ENCODE data around the gene TMC1.

TMC1 gene

DNA sequence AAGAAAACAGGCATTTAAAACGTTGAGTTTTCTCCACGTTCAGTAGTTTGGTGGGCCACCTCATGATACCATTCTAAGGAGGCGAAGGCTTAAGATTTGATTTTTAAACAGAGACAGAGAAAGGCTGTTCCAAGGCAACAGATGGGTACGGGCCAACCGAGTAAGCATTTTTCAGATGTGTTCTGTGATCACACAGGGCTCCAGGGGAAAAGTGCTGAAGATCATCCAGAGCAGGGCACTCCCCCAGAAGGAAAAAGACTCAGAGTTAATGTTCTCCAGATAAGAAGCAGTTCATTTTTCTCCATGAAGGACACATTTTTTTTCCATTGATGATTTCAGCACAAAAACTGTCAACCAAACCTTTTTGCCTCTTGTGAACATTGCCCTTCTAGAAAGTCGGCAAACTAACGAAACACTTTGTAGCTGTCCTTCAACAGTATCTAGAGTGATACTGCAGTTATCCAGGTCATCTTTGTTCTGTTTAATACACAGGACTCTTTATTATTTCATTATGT lies 292.7 kb downstream of the TMC1 start:
- ATAC-seq (ENCODE audit: insufficient read depth, low read depth), result no peak
- H2AFZ ChIP-seq (ENCODE audit: low read depth, low read length), result no peak overlapping the region

GRCh38 chr9:72816666-72817065 lies 295.3 kb downstream of the TMC1 start:
- Histone ChIP-seq H3K27me3 (ENCODE audit: insufficient read depth, low read length, poor library complexity) (peaks cover 8% of the 10 kb centered on the region), H3K4me2 (ENCODE audit: insufficient read depth, low read length) (no peak overlapping the region), H3K4me3 (ENCODE audit: low read depth in 1 of 2, low read length in 2 of 2) (no peak overlapping the region), H3K4me1 (ENCODE audit: insufficient read depth, low read length) (no peaks in the 10 kb centered on the region), H3K9ac (ENCODE audit: low read depth, low read length) (no peak overlapping the region), H3K9me3 (ENCODE audit: insufficient read depth, low read length, severe bottlenecking) (no peaks in the 10 kb centered on the region), H4K20me1 (ENCODE audit: insufficient read depth, low read length) (no peaks in the 10 kb centered on the region), H3K36me3 (ENCODE audit: insufficient read depth, low read length) (no peaks in the 10 kb centered on the region), H3K27ac (ENCODE audit: low read length) (no peak overlapping the region), H3K79me2 (ENCODE audit: insufficient read depth, low read length) (no peaks in the 10 kb centered on the region), H2AFZ (ENCODE audit: low read depth, low read length) (no peak overlapping the region)
- TF ChIP-seq EZH2 (IDR thresholded peaks at IDR 0.05; ENCODE audit: borderline replicate concordance, low read depth, low read length, severe bottlenecking), result no peak
- TF ChIP-seq, protein P1, sequence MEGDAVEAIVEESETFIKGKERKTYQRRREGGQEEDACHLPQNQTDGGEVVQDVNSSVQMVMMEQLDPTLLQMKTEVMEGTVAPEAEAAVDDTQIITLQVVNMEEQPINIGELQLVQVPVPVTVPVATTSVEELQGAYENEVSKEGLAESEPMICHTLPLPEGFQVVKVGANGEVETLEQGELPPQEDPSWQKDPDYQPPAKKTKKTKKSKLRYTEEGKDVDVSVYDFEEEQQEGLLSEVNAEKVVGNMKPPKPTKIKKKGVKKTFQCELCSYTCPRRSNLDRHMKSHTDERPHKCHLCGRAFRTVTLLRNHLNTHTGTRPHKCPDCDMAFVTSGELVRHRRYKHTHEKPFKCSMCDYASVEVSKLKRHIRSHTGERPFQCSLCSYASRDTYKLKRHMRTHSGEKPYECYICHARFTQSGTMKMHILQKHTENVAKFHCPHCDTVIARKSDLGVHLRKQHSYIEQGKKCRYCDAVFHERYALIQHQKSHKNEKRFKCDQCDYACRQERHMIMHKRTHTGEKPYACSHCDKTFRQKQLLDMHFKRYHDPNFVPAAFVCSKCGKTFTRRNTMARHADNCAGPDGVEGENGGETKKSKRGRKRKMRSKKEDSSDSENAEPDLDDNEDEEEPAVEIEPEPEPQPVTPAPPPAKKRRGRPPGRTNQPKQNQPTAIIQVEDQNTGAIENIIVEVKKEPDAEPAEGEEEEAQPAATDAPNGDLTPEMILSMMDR (IDR thresholded peaks at IDR 0.05; ENCODE audit: borderline replicate concordance, extremely low read depth, low read length, poor library complexity, severe bottlenecking), result no peak
- ATAC-seq (ENCODE audit: insufficient read depth, low read depth), result no peak
- DNase-seq, result no peak

More for the DNA sequence above, 292.7 kb downstream of the TMC1 start:
- H3K4me3 ChIP-seq (ENCODE audit: low read depth in 1 of 2, low read length in 2 of 2), result no peak overlapping the region
- no peaks in the 10 kb centered on the region for H3K36me3 ChIP-seq (ENCODE audit: insufficient read depth, low read length)
- no peaks in the 10 kb centered on the region for H4K20me1 ChIP-seq (ENCODE audit: insufficient read depth, low read length)
- peaks cover 8% of the 10 kb centered on the region for H3K27me3 ChIP-seq (ENCODE audit: insufficient read depth, low read length, poor library complexity)
- H3K79me2 ChIP-seq (ENCODE audit: insufficient read depth, low read length), result no peaks in the 10 kb centered on the region
- no peak overlapping the region for H3K27ac ChIP-seq (ENCODE audit: low read length)
- TF ChIP-seq EZH2 (IDR thresholded peaks at IDR 0.05; ENCODE audit: borderline replicate concordance, low read depth, low read length, severe bottlenecking), result no peak
- TF ChIP-seq, protein P1 (IDR thresholded peaks at IDR 0.05; ENCODE audit: borderline replicate concordance, extremely low read depth, low read length, poor library complexity, severe bottlenecking), result no peak
- no peak overlapping the region for H3K4me2 ChIP-seq (ENCODE audit: insufficient read depth, low read length)
- no peak for DNase-seq
- no peak overlapping the region for H3K9ac ChIP-seq (ENCODE audit: low read depth, low read length)
- H3K9me3 ChIP-seq (ENCODE audit: insufficient read depth, low read length, severe bottlenecking), result no peaks in the 10 kb centered on the region
- no peaks in the 10 kb centered on the region for H3K4me1 ChIP-seq (ENCODE audit: insufficient read depth, low read length)

DNA sequence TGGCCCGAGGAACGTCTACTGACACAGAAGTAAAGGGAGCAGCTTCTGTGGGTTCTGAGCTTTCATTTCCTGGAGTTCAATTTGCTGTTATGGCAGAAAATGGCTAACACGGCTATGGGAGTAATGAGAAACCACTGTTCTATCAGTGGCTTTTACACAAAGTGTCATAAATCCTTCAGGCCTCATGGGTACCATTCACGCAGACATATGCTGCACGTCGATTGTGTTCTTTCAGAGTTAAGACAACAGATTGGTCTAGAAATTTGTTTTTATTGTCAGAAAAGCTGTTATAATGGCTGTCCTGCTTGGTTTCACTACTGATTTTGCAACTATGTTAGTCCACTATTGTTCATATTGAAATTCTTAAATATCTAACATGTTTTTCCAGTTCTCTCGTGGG lies 296.0 kb downstream of the TMC1 start:
- H3K27ac ChIP-seq (ENCODE audit: low read length), result no peak overlapping the region
- no peaks in the 10 kb centered on the region for H3K79me2 ChIP-seq (ENCODE audit: insufficient read depth, low read length)
- H3K36me3 ChIP-seq (ENCODE audit: insufficient read depth, low read length), result no peaks in the 10 kb centered on the region
- H4K20me1 ChIP-seq (ENCODE audit: insufficient read depth, low read length), result no peaks in the 10 kb centered on the region
- TF ChIP-seq, protein P1 (IDR thresholded peaks at IDR 0.05; ENCODE audit: borderline replicate concordance, extremely low read depth, low read length, poor library complexity, severe bottlenecking), result no peak
- no peak for TF ChIP-seq EZH2 (IDR thresholded peaks at IDR 0.05; ENCODE audit: borderline replicate concordance, low read depth, low read length, severe bottlenecking)
- no peak for ATAC-seq (ENCODE audit: insufficient read depth, low read depth)
- peaks cover 8% of the 10 kb centered on the region for H3K27me3 ChIP-seq (ENCODE audit: insufficient read depth, low read length, poor library complexity)
- no peaks in the 10 kb centered on the region for H3K4me1 ChIP-seq (ENCODE audit: insufficient read depth, low read length)
- no peak for DNase-seq
- no peak overlapping the region for H3K4me2 ChIP-seq (ENCODE audit: insufficient read depth, low read length)
- no peak overlapping the region for H3K9ac ChIP-seq (ENCODE audit: low read depth, low read length)
- no peak overlapping the region for H3K4me3 ChIP-seq (ENCODE audit: low read depth in 1 of 2, low read length in 2 of 2)
- H2AFZ ChIP-seq (ENCODE audit: low read depth, low read length), result no peak overlapping the region
- H3K9me3 ChIP-seq (ENCODE audit: insufficient read depth, low read length, severe bottlenecking), result no peaks in the 10 kb centered on the region

GRCh38 chr9:72818385-72818784 lies 297.0 kb downstream of the TMC1 start:
- TF ChIP-seq EZH2 (IDR thresholded peaks at IDR 0.05; ENCODE audit: borderline replicate concordance, low read depth, low read length, severe bottlenecking), result no peak
- peaks cover 8% of the 10 kb centered on the region for H3K27me3 ChIP-seq (ENCODE audit: insufficient read depth, low read length, poor library complexity)
- H2AFZ ChIP-seq (ENCODE audit: low read depth, low read length), result no peak overlapping the region
- no peaks in the 10 kb centered on the region for H4K20me1 ChIP-seq (ENCODE audit: insufficient read depth, low read length)
- ATAC-seq (ENCODE audit: insufficient read depth, low read depth) (no peak), DNase-seq (no peak)
- H3K4me1 ChIP-seq (ENCODE audit: insufficient read depth, low read length), result no peaks in the 10 kb centered on the region
- H3K27ac ChIP-seq (ENCODE audit: low read length), result no peak overlapping the region
- no peaks in the 10 kb centered on the region for H3K79me2 ChIP-seq (ENCODE audit: insufficient read depth, low read length)
- H3K36me3 ChIP-seq (ENCODE audit: insufficient read depth, low read length), result no peaks in the 10 kb centered on the region
- H3K4me3 ChIP-seq (ENCODE audit: low read depth in 1 of 2, low read length in 2 of 2), result no peak overlapping the region
- no peak overlapping the region for H3K9ac ChIP-seq (ENCODE audit: low read depth, low read length)
- H3K4me2 ChIP-seq (ENCODE audit: insufficient read depth, low read length), result no peak overlapping the region
- H3K9me3 ChIP-seq (ENCODE audit: insufficient read depth, low read length, severe bottlenecking), result no peaks in the 10 kb centered on the region
